GM18873 (cell line): ENCODE measurements around the gene ABCC1.
"Not testable (repeated sequence)": the region's sequence is repeated elsewhere in the genome, so short reads cannot be mapped to it uniquely, and the experiment has no call there.

ENCODE experiments used
- ATAC-seq: cut with Tn5 transposase; IDR thresholded peaks from one replicate; pipeline ENCODE4 v1.9.1; 2021; ENCODE audit warnings: mild to moderate bottlenecking, moderate library complexity, moderate number of reproducible peaks; ENCODE audit not compliant: unreplicated experiment, low FRiP score

ABCC1 gene

GRCh38 chr16:16148755-16149154 is 199.3 kb downstream of the ABCC1 start:
- no peak for ATAC-seq

GRCh38 chr16:16149710-16150116 is 200.3 kb downstream of the ABCC1 start:
- ATAC-seq = no peak

- ATAC-seq = no peak
Observed at GRCh38 chr16:16150117-16150877, 200.9 kb downstream of the ABCC1 start.

- ATAC-seq = no peak
Observed at GRCh38 chr16:16150878-16151152, 201.4 kb downstream of the ABCC1 start.

- ATAC-seq = no peak
Observed at GRCh38 chr16:16151315-16151714, 201.9 kb downstream of the ABCC1 start.

- not testable (repeated sequence) for ATAC-seq
Observed at GRCh38 chr16:16153000-16153399, 203.6 kb downstream of the ABCC1 start.

- ATAC-seq = no peak
Observed at GRCh38 chr16:16154281-16154951, 205.0 kb downstream of the ABCC1 start.

- no peak for ATAC-seq
Observed at GRCh38 chr16:16155234-16155633, 205.8 kb downstream of the ABCC1 start.

GRCh38 chr16:16157166-16157565 is 207.8 kb downstream of the ABCC1 start:
- no peak for ATAC-seq

- no peak for ATAC-seq
Observed at GRCh38 chr16:16158082-16158658, 208.8 kb downstream of the ABCC1 start.

- ATAC-seq = no peak
Observed at GRCh38 chr16:16158741-16159374, 209.4 kb downstream of the ABCC1 start.

GRCh38 chr16:16159662-16160061 is 210.2 kb downstream of the ABCC1 start:
- ATAC-seq = no peak

- no peak for ATAC-seq
Observed at GRCh38 chr16:16161319-16161718, 211.9 kb downstream of the ABCC1 start.

- not testable (repeated sequence) for ATAC-seq
Observed at GRCh38 chr16:16161840-16162239, 212.4 kb downstream of the ABCC1 start.

GRCh38 chr16:16162591-16162990 is 213.2 kb downstream of the ABCC1 start:
- no peak for ATAC-seq

- no peak for ATAC-seq
Observed at GRCh38 chr16:16163109-16163508, 213.7 kb downstream of the ABCC1 start.

GRCh38 chr16:16163571-16163970 is 214.2 kb downstream of the ABCC1 start:
- no peak for ATAC-seq

GRCh38 chr16:16164243-16164642 is 214.8 kb downstream of the ABCC1 start:
- no peak for ATAC-seq

- ATAC-seq = no peak
Observed at GRCh38 chr16:16166085-16166484, 216.7 kb downstream of the ABCC1 start.

GRCh38 chr16:16166949-16167348 is 217.5 kb downstream of the ABCC1 start:
- ATAC-seq = no peak

- no peak for ATAC-seq
Observed at GRCh38 chr16:16167927-16168326, 218.5 kb downstream of the ABCC1 start.
